HG03103 (cell line): Measurements from ENCODE around the gene SMTN.
"Not testable (repeated sequence)": the region's sequence is repeated elsewhere in the genome, so short reads cannot be mapped to it uniquely, and the experiment has no call there.

Source experiments
- ATAC-seq: cut with Tn5 transposase; IDR thresholded peaks from one replicate; pipeline ENCODE4 v1.9.1; 2021; ENCODE audit warnings: low read depth; ENCODE audit not compliant: unreplicated experiment

Gene SMTN

DNA sequence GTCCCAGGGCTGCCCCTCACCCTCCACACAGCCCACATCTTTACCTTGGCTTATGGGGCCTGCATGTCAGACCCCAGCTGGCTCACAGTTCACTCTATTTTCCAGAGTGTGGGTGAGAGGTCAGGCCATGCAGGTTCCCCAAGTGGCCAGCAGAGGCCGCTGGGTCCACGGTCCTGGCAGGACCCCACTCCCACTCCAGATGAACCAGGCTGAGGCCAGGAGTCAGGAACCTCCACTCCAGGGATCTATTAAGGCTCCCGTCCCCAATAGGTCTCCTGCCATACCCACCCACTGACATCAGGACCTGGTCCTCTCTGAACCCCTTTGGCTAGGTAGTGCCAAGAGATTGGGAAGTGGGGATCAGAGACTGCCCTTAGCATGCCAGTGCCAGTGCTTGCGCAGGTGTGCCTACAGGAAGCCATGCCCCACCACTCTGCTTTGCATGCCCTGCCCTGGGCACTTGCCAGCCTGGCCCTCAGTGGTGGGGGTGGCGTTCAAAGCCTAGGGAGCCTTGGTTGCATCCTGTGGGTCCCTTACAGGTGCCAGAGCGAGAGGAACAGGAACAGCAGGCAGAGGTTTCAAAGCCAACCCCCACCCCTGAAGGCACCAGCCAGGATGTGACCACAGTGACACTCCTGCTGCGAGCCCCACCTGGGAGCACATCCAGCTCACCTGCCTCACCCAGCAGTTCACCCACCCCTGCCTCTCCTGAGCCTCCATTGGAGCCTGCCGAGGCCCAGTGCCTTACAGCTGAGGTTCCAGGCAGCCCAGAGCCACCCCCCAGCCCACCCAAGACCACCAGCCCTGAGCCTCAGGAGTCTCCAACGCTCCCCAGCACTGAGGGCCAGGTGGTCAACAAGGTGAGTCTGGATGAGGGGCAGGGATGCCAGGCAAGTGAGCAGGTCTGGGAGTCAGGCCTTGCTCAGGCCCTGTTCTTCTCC, 8.3 kb downstream of the SMTN start:
- no peak for ATAC-seq

- ATAC-seq, result no peak
Observed at GRCh38 chr22:31090217-31091085, 9.3 kb downstream of the SMTN start.

GRCh38 chr22:31091106-31091975, 10.2 kb downstream of the SMTN start:
- no peak for ATAC-seq

DNA sequence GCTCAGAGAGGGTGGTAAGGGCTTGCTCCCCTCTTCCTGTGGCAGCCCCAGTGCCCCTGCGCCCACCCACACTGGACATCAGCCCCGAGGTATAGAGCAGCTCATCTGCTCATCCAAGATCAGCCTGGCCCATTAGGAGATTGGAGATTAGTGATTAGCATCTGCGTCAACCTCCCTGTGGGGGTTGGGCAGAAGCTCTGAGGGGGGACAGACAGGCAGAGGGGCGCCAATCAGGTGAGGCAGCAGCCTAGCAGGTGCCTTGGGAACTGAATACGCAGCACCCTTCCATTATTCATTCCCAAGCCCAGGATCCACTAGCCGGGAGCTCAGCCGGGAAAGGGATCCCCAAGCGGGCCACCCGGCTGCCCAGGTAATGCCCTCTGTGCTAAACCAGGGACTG, 11.0 kb downstream of the SMTN start:
- no peak for ATAC-seq

- ATAC-seq, result no peak
Observed at GRCh38 chr22:31093086-31093850, 12.2 kb downstream of the SMTN start.

DNA sequence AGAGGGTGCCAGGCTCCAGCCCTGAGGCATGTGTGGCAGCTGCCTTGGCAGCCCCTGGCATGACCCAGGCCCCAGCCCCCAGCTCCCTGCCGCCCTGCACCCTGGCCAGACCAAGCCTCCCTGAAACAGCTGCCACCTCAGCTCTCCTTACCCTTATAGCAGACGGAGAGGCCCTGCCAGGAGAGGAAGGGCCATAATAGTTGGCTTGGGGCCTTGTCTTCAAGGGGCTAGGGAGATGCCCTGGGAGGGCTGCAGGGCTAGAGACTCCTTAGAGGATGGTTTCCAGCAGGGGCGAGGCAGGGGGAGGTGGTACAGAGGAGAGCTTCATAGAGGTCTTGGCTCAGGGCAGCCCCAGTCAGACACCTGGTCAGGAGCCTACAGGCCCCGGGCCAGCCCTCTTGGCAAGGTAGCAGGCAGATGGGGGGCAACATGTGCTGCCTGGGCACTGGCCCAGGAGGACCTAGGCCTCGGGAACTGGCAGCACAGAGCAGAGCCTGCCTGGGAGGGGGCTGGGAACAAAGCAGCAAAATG, 13.0 kb downstream of the SMTN start:
- no peak for ATAC-seq

GRCh38 chr22:31094741-31095140, 13.6 kb downstream of the SMTN start:
- ATAC-seq, result no peak

GRCh38 chr22:31095637-31096249, 14.6 kb downstream of the SMTN start:
- no peak for ATAC-seq

- ATAC-seq, result no peak
Observed at GRCh38 chr22:31096657-31097279, 15.7 kb downstream of the SMTN start.

- not testable (repeated sequence) for ATAC-seq
Observed at GRCh38 chr22:31097539-31097938, 16.4 kb downstream of the SMTN start.

- ATAC-seq, result no peak
Observed at GRCh38 chr22:31097941-31098631, 17.0 kb downstream of the SMTN start.

GRCh38 chr22:31098632-31099110, 17.6 kb downstream of the SMTN start:
- no peak for ATAC-seq

- no peak for ATAC-seq
Observed at GRCh38 chr22:31099386-31099785, 18.3 kb downstream of the SMTN start.

- no peak for ATAC-seq
Observed at GRCh38 chr22:31099841-31100761, 19.0 kb downstream of the SMTN start.

- ATAC-seq, result no peak
Observed at GRCh38 chr22:31100762-31101525, 19.8 kb downstream of the SMTN start.

- ATAC-seq, result no peak
Observed at GRCh38 chr22:31102441-31103081, 21.4 kb downstream of the SMTN start.
